ENCODE measurements around the gene OR5H1.

OR5H1 gene

GRCh38 chr3:98130421-98130820, at the start of gene OR5H1:
Gene OR5H1, plus strand, starts transcription at chr3:98130721. Its CDS starts 1,977 bp downstream, at chr3:98132698.
- no peak for TF ChIP-seq CTCF (IDR thresholded peaks at IDR 0.05)

GRCh38 chr3:98086873-98087272, 43.6 kb upstream of the OR5H1 start, which contains the start of gene OR5AC2:
Gene OR5AC2, plus strand, starts transcription at chr3:98087173. Its CDS starts 0 bp downstream, at chr3:98087173.
- TF ChIP-seq CTCF (IDR thresholded peaks at IDR 0.05) = no peak

- no peak for TF ChIP-seq CTCF (IDR thresholded peaks at IDR 0.05)
Measured at GRCh38 chr3:98095882-98096281, 34.6 kb upstream of the OR5H1 start.

- TF ChIP-seq CTCF (IDR thresholded peaks at IDR 0.05) = no peak
Measured at GRCh38 chr3:98099848-98100247, 30.7 kb upstream of the OR5H1 start.

- TF ChIP-seq CTCF (IDR thresholded peaks at IDR 0.05) = no peak
Measured at GRCh38 chr3:98108162-98108561, 22.4 kb upstream of the OR5H1 start.

GRCh38 chr3:98109807-98110549, 20.5 kb upstream of the OR5H1 start:
- no peak for TF ChIP-seq CTCF (IDR thresholded peaks at IDR 0.05)

GRCh38 chr3:98110550-98110908, 20.0 kb upstream of the OR5H1 start:
- no peak for TF ChIP-seq CTCF (IDR thresholded peaks at IDR 0.05)

GRCh38 chr3:98114264-98114663, 16.3 kb upstream of the OR5H1 start:
- no peak for TF ChIP-seq CTCF (IDR thresholded peaks at IDR 0.05)

Measured in LNCAP (cell line).